ENCODE results near the gene CADM2.

- TF ChIP-seq CTCF (IDR thresholded peaks at IDR 0.05), result no peak
- no peak for TF ChIP-seq POLR2A (IDR thresholded peaks at IDR 0.05)
Observed at GRCh38 chr3:85255949-85256348, 297.2 kb downstream of the CADM2 start.
